ENCODE results near the gene KRT71. TPM values are rescaled to one million over a fixed set of nuclear protein-coding genes. Genes with fewer than 3 reads are reported as not detected.

KRT71 gene
- total and polyA plus RNA-seq, 2 of the 8 experiments (the other 6 are each of a cell fraction or from before 2014, with no cell fraction given), result not detected

DNA sequence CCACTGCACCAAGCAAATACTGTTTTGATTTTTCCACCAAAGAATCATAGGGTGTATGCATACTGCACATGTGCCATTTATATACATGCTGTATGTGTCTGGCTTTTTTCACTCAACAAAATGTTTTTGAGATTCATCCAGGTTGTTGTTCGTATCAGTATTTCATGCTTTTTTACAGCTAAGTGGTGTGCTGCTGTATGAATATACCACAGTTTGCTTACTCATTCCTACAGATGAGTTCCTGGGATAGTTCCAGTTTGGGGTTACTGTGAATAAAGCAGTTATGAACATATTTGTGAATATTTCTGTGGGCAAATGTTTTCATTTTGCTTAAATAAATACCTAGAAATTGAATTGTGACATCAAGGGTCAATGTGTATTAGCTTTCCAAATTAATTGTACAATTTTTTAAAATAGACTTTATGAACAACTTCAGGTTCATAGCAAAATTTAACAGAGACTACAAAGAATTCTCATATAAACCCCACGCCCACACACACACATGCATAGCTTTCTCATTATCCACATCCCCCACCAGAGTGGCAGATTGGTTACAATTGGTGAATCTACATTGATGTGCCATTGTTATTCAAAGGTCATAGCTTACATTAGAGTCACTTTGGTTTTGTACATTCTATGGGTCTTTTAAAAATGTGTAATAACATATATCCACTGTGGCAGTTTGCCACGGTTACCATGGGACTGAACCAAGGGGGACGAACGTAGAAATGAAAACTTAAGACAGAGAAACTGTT is 53.0 kb downstream of the KRT71 start (continued):
- TF ChIP-seq CHD7 (IDR thresholded peaks at IDR 0.05; ENCODE audit: insufficient replicate concordance, low read length), result no peak

All from H1 (cell line).